Stomach smooth muscle (tissue), 2 donors: ENCODE measurements around the gene EPHX1.

Experiments used
- H3K27ac ChIP-seq: one replicate; pipeline ENCODE4 v1.7.0; 2013; ENCODE audit warnings: mild to moderate bottlenecking, low read length, inconsistent platforms
- H3K27me3 ChIP-seq, 2 donors: one replicate each; pipeline ENCODE4 v1.7.0; 2013; ENCODE audit warnings: low read length in 2 of 2; ENCODE audit not compliant: insufficient read depth in 2 of 2, control insufficient read depth in 1 of 2
- H3K36me3 ChIP-seq, 2 donors: one replicate each; pipeline ENCODE4 v1.7.0; 2013; ENCODE audit warnings: low read length in 2 of 2; ENCODE audit not compliant: control insufficient read depth in 2 of 2, insufficient read depth in 2 of 2
- H3K4me1 ChIP-seq: one replicate; pipeline ENCODE4 v1.7.0; 2013; ENCODE audit warnings: low read length; ENCODE audit not compliant: control insufficient read depth, insufficient read depth
- H3K4me3 ChIP-seq, 2 donors: one replicate each; pipeline ENCODE4 v1.7.0; 2013; ENCODE audit warnings: low read length in 2 of 2
- H3K9ac ChIP-seq, 2 donors: one replicate each; pipeline ENCODE4 v1.7.0; 2013; ENCODE audit warnings: low read length in 2 of 2, mild to moderate bottlenecking in 1 of 2
- H3K9me3 ChIP-seq, 2 donors: one replicate each; pipeline ENCODE4 v1.7.0; 2013; ENCODE audit warnings: low read length in 2 of 2; ENCODE audit not compliant: control insufficient read depth in 2 of 2
- donor health status: healthy.
- donor health status: Pancreatic carcinoma.

Gene EPHX1

DNA sequence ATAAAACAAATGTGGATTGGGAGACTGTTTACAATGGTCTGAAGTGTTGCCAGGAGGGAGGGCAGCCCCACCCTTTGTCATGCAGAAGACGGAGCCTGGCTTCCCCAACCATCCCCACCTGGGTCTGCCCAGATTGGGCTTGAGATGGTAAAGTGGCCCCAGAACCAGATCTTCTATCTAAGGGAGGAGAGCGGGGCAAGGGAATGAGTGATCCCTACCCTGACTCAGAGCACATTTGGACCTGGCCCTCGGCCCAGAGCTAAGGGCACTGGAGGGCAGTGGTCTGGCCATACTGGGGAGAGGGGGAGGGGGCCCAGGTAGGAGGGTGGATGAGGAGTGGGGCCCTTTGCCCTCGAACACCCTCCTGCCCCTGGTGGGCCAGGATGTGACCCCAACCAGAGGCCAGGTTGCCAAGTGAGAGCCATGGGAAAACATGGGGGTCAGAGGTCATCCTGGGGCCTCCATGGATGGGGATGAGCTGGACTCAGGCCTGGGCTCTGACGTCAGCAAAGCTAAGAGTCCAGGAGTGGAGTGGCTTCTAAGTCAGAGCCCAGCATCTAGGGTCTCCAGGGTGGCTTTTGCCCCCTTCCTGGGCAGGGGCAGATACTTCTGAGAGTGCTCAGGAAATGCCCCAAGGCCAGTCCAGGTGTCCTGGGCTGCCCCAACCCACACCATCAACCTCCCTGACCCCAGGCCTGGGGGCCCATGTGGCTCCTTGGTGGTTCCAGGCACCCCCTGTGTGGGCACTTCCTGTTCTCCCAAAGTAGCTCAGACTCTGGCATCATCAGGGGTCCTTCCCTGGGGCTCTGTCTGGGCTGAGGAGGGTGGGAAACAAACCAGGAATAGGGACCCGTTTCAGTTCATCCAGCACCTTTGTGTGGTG lies 80.7 kb downstream of the EPHX1 start:
- H3K27ac ChIP-seq = no peak overlapping the region
- no peak overlapping the region for H3K4me3 ChIP-seq
- no peak overlapping the region for H3K9ac ChIP-seq
- no peaks in the 10 kb centered on the region for H3K4me1 ChIP-seq
- H3K36me3 ChIP-seq = no peaks in the 10 kb centered on the region
- no peaks in the 10 kb centered on the region for H3K9me3 ChIP-seq
- H3K27me3 ChIP-seq = no peaks in the 10 kb centered on the region

DNA sequence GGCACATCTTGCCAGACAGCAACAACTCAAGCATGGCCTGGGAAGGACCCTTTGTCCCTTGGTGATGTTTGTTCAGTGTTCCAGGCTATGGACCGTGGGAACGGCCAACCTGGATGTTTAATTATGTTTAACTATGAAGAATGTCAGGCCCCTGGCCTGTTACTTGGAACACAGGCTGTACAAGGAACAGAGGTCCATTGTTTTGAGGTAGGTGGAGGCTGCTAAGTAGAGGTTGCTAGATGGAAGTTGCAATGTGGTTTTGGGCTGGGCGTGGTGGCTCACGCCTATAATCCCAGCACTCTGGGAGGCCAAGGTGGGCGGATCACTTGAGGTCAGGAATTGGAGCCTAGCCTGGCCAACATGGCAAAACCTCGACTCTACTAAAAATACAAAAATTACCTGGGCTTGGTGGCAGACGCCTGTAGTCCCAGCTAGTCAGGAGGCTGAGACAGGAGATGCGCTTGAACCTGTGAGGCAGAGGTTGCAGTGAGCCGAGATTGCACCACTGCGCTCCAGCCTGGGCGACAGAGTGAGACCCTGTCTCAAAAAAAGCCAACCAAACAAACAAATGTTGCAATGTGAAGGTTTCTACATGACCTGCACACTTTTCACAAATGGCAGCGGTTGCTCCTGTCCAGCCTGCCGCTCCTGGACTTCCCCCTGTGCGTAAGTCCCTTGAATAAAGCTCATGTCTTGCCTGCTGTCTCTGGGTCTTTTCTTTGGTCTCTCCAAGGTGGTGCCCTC lies 81.5 kb downstream of the EPHX1 start:
- H3K27me3 ChIP-seq = no peaks in the 10 kb centered on the region
- no peaks in the 10 kb centered on the region for H3K4me1 ChIP-seq
- no peak overlapping the region for H3K9ac ChIP-seq
- H3K9me3 ChIP-seq = no peaks in the 10 kb centered on the region
- H3K36me3 ChIP-seq = no peaks in the 10 kb centered on the region
- H3K27ac ChIP-seq = no peak overlapping the region
- H3K4me3 ChIP-seq = no peak overlapping the region

DNA sequence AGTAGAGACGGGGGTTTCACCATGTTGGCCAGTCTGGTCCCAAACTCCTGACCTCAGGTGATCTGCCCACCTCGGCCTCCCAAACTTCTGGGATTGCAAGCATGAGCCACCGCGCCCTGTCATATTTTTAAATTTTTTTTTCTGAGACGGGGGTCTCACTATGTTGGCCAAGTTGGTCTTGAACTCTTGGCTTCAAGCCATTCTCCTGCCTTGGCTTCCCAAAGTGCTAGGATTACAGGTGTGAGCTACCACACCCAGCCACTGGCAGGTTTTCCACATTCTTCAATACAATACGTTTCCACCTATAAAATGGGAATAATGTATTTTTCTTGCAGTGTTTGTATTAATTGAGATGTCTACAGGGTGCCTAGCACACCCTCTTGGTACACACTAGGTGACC lies 82.4 kb downstream of the EPHX1 start:
- H3K4me3 ChIP-seq = no peak overlapping the region
- no peaks in the 10 kb centered on the region for H3K9me3 ChIP-seq
- no peaks in the 10 kb centered on the region for H3K36me3 ChIP-seq
- H3K9ac ChIP-seq = no peak overlapping the region
- no peak overlapping the region for H3K27ac ChIP-seq
- no peaks in the 10 kb centered on the region for H3K27me3 ChIP-seq
- peaks cover 4% of the 10 kb centered on the region for H3K4me1 ChIP-seq
